Eye (tissue), 1 donor: ENCODE measurements around the gene MCOLN2.

Experiments
- DNase-seq: peaks from one replicate; pipeline ENCODE4 v3.0.0-alpha.2; 2015

Gene MCOLN2

DNA sequence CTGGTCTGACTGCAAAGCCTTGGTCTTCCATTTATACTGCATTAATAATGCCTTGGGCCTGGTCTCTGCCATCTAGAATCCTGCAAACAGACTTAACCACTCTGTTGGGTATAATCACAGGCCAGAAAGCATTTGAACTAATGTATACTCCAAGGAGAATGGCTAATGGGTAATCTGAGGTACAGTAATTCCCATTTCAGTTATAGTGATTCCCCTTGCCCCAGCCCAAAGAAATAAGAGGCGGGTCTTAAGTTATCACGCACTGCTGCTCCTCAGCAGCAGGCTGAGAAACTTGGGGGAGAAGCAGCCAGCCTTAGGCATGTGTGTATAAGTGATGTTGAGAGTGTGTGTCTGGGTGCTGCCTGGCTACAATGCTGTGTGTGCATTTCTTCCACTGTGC lies 106.3 kb downstream of the MCOLN2 start:
- DNase-seq, result peak; percentile 51

DNA sequence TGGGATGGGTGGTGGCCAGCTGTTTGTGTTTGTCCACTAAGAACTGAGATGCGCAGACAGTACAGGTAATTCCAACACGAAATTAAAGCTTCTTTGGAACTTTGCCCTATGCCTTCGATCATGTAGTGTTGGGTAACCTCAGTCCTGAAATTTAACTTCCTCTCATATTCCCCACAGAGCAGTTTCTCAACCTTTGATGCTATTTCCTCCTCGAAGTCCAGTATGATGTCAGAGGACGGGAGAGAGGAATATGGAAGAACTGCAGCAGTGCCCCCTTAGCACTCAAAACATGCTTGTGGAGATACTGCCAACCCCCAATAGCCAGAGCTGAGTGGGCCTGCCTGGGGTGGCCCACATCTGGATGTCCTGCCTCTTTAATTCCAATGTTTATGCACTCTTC lies 107.5 kb downstream of the MCOLN2 start:
- DNase-seq, result no peak

DNA sequence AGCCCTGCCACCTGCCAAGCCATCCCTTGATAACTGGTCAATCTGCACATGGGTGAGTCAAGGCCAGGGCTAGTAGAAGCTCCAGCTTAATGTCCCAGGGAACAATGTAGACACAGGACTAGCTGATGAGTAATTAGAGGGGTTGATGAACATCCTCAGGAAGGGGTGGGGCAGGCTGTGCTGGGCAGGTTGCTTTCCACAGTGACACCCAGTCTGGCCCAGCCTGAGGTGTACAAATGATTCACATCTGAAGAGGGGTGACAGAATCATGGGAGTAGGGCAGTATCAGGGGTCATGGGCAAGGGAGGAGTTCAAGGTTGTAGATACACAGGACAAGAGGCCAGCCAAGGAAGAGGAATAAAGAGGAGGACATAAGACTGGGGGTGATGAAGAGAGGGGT lies 108.2 kb downstream of the MCOLN2 start:
- DNase-seq, result no peak

DNA sequence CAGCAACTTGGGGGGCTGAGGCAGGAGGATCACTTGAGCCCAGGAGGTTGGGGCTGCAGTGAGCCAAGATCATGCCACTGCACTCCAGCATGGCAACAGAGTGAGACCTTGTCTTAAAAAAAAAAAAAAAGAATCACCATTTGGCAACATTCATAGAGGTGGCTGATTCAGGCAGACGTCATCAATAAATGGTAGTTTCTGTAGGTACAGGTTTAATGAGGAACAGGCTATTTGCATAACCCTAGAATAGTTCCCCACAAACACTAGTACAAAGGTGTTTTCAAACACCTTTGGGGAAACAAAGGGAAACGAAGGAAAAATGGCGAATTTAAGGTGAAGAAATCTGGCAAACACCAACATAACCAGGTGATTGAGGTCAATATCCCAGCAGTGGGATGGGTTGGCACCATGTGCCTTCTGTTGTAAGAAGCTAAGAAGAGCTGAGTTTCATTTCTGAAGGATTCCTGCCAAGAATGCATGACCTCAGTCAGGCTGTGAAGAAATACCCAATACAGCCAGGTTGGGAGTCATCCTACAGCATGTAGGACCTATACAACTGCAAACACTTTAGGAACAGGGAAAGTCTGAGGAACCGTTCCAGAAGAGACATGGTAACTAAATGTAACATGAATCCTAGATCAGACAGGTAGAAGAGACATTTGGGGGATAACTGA lies 109.5 kb downstream of the MCOLN2 start:
- no peak for DNase-seq

DNA sequence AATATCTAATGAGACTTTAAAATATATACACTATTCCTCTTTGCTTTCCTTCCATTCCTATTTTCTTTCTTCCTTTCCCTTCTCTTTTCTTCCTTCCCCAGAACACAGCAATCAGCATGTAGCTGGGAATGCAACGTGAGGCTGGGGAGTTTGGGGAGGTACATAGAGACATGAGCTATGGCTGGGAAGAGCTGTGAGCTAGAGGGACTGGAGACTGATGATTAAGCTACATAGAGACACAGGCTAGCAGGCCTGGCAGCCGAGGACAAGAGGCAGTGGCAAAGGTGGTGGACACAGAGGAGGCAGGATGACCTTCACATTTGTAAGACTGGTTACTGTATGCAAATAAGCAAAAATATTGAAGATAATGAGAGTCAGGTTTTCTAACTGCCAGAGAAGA lies 111.4 kb downstream of the MCOLN2 start:
- DNase-seq, result no peak

DNA sequence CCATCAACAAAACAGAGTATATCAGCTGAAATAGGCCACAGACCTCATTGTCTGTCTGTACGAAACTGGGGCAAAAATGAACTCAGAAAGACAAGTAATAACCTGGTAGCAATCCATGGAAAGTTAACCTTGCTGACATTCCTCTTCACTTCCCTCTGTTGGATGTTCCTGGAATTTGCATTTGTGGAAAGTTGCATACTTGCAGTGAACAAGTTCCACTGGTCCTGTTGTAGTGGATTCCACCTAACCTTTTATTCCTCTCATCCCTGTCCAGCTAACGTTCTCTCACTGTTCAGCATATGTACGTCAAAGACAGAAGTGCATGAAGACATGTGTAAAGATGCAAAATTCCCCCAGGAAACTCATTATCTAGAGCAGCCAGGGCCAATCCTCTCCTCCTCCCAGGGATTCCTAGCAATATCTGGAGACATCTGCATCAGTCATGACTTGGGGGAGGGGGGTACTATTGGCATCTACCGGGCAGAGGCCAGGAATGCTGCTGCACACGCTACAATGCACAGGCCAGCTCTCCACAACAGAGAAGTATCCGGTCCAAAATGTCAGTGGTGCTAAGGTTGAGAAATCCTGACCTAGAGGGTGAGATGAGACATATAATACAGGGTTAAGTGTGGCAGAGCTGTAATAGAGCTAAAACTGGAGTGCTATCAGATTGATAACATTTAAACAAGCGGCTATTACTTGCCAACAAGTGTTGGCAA lies 112.1 kb downstream of the MCOLN2 start:
- no peak for DNase-seq

DNA sequence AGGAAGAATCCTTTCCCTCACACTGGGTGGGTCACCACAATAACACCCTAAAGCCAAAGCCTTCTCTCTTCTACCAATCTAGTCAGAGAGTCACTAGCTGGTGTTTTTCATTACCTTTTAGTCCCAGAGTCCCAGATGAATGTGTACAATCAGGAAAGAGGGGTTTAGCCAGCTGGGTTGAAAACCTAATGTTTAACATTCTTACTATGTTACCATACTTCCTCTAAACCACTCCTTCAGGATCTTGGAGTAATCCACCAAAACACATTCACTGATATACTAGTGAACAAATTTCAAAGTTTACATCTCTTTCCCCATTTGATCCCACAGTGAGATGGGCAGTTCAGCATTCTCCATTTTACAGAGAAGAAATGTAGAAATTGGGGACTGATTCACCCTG lies 113.6 kb downstream of the MCOLN2 start:
- DNase-seq, result no peak

DNA sequence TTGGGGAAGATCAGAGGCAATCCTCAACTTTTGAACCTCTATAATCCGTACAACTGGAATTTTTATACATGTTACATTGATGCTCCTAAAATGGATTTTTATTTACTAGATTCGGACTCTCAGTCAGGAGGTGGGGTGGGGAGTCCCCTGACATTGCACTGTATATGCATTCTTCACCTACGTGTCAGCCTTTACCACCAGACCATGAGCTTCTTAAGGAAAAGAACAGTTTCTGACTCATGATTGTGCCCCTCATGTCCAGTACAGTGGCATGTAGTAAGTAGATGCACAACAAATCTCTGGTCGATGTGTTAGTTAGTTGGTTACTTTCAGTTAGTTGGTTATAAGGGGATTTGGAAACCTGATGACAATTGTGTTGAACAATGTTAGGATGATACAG lies 119.3 kb downstream of the MCOLN2 start:
- DNase-seq, result no peak

DNA sequence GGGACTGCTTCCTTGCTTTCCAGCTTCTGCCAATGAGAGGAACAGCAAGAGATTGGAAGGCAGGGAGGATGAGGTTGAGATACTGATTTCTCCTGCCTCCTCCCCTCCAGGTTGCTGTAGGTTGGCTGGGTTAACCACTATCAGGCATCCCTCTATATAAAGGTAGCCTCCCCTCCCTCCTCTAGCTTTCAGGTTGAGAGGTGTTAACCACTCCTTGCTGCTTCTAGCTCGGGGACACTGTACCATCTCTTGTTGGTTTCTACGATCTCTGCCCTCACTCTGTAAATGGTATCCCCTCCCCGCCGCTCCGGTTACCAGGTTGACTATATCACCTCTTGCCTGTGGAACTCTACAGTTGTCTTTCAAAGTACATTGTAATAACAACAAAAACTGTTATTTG lies 120.6 kb downstream of the MCOLN2 start:
- no peak for DNase-seq
